H4 (cell line): ENCODE data around the gene CHSY1. TPM values are rescaled to one million over a fixed set of nuclear protein-coding genes. Genes with fewer than 3 reads are reported as not detected.
"Not testable (repeated sequence)": the region's sequence is repeated elsewhere in the genome, so short reads cannot be mapped to it uniquely, and the experiment has no call there.

Experiments used
- DNase-seq: peaks from one replicate; pipeline ENCODE4 v3.0.0-alpha.2; 2015; ENCODE audit warnings: low spot score
- total RNA-seq: library from RNA; depleted of rRNA; stranded (reverse); fragments of >200 nt; shearing (Covaris generic); gene quantifications from 2 replicates; pipeline ENCODE4 v1.2.3, GENCODE V29; 2014; rRNA removed

CHSY1 gene
- total RNA-seq, 1 experiment from 2014 or later: 22.5 TPM

- DNase-seq: no peak
Measured at GRCh38 chr15:101135532-101136166, 116.2 kb downstream of the CHSY1 start.

DNA sequence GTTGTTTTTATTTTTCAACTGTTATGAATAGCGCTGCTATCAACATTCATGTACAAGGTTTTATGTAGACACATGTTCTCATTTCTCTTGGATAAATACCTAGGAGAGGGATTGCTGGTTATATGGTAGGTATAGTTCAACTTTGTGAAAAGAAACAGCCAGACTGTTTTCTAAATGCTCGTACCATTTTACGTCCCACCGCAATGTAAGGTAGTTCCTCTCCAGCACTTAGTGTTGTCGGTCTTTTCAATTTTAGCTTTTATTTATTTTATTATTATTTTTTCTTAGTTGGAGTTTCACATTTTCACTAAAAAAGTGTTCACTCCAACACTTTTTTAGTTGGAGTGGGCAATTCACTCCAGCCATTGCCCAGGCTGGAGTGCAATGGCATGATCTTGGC is 117.1 kb downstream of the CHSY1 start:
- no peak for DNase-seq

- DNase-seq: no peak
Measured at GRCh38 chr15:101133751-101134261, 118.0 kb downstream of the CHSY1 start.

DNA sequence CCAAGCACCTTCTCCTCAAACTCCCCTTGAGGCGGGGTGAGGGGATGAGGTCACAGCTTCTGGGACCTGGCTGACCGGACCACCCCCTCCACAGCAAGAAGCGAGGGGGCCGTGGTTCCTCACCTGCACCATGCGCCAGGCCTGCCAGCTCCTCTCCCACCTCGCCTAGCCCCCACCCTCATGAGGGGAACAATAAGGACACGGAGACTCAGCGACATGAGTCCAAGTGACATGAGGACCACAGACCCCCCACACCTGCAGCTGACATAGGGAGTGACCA is 118.7 kb downstream of the CHSY1 start:
- DNase-seq: no peak

GRCh38 chr15:101132390-101133180 is 119.3 kb downstream of the CHSY1 start:
- no peak for DNase-seq

- DNase-seq: no peak
Measured at GRCh38 chr15:101131489-101132389, 120.1 kb downstream of the CHSY1 start.

DNA sequence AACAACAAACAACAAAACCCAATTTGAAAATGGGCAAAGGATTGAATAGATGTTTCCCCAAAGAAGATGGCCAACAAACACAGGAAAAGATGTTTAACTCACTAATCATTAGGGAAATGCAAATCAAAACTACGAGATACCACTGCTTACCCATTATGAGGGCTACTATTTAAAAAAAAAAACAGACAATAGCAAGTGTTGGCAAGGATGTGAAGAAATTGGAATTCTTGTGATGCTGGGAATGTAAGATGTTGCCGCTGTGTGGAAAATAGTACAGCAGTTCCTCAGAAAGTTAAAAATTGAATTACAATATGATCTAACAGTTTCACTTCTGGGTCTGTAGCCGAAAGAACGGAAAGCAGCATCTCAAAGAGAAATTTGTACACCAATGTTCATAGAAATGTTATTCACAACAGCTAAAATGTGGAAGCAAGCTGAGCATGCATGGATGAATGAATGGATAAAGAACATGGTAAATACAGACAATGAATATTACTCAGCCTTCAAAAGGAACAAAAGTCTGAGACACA is 121.9 kb downstream of the CHSY1 start:
- DNase-seq: no peak

DNA sequence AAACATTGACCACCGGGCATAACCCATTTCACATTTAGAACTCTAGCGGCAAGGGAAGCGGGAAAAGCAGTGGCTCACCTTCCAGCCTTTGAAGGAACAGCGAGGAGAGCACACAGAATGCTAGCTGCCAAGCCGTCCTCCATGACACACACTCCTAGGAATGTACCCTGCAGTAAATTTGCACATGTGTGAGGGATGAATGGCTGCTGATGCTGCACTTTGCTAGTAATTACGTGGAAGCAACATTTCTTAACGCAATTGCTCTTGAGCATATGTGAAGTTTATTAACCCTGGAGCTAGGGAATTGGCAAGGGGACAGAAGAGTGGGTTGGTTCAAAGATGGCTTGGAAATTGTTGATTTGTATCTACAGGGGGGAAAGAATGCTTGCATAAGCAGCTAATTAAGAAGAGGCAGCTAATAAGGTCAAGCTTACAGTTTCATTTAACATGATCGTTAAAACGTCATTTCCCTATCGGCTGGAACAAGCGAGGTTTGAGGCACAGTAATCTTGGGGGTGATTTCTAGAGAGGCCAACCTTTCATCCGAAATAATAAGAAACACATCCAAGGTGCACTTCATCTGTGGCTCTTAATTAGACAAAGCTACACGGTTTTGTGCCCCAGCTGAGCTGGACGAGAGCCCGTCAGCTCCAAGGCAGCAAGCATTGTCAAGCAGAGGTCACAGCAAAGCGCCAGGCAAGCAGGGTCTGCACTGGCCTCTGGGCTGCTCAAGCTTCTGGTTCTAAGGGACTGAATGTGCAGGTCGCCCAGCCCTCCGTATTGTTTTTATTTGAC is 123.4 kb downstream of the CHSY1 start:
- DNase-seq: peak; percentile 70

DNA sequence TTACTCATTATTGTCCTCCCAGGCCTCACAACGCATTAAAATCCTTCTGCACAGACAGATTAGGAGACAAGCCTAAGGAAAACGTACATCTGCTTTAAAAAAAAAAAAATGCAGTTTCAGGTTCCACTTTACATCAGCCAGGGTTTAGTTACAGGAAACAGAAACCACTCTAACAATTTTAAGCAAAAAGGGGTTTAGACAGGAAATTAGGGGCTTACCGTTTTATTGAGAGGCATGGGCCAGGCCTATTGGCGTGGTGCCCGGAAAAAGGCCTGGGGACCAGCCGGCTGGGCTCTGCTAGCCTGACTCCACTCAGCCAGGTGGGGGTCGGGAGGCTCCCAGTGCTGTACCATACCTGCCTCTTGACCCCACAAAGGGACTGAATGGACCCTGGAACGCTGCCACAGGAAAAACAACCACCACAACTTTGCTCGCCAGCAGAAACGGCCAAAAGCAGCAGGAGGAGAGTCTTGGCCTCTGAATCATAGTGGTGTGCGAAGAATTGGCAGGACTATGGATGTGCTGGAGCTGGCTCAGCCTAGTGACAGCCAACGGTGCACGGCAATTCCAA is 124.3 kb downstream of the CHSY1 start:
- DNase-seq: peak; percentile 90

- peak; percentile 36 for DNase-seq
Measured at GRCh38 chr15:101126618-101127505, 125.0 kb downstream of the CHSY1 start.

- not testable (repeated sequence) for DNase-seq
Measured at GRCh38 chr15:101125881-101126428, 125.9 kb downstream of the CHSY1 start.

Other genes with a start within 250 kb of the CHSY1 start
- 67.4 and 68.3 TPM in 2 replicates for gene SELENOS, start 25.4 kb upstream of the CHSY1 start, total RNA-seq
- 22.0 and 36.3 TPM in 2 replicates for gene SNRPA1, start 43.2 kb upstream of the CHSY1 start, total RNA-seq
- gene PCSK6, start 237.7 kb upstream of the CHSY1 start, total RNA-seq: not detected in 2 replicates